ENCODE measurements around the gene PPFIBP1.

PPFIBP1 gene

DNA sequence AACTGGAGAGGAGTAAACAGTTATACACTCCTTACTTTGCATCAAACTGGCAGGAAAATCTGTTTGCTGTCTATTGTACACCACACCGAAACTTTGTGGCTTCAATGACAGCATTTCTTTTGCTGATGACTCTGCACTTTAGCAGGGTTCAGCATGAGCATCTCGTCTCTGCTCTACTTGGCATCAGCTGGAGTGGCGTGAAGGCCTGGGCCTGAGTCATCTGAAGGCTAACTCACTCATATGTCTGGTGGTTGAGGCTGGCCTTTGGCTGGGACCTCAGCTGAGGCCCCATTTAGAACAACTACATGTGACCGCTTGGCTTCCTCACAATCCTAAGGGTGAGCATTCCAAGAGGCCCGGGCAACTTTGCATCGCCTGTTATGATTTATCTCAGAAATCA, 143.5 kb downstream of the PPFIBP1 start:
- in situ Hi-C loops (cut with HindIII; ENCODE audit: low pct_ligation_motif_present, low sequenced_read_pairs): no loop called here
- Histone ChIP-seq H3K27ac (peak overlapping the region; percentile 79), H3K4me3 (ENCODE audit: low read depth, low read length) (no peak overlapping the region), H3K36me3 (replicated peaks) (peaks cover 61% of the 10 kb centered on the region), H3K27me3 (replicated peaks) (no peaks in the 10 kb centered on the region)
- TF ChIP-seq, protein P1, sequence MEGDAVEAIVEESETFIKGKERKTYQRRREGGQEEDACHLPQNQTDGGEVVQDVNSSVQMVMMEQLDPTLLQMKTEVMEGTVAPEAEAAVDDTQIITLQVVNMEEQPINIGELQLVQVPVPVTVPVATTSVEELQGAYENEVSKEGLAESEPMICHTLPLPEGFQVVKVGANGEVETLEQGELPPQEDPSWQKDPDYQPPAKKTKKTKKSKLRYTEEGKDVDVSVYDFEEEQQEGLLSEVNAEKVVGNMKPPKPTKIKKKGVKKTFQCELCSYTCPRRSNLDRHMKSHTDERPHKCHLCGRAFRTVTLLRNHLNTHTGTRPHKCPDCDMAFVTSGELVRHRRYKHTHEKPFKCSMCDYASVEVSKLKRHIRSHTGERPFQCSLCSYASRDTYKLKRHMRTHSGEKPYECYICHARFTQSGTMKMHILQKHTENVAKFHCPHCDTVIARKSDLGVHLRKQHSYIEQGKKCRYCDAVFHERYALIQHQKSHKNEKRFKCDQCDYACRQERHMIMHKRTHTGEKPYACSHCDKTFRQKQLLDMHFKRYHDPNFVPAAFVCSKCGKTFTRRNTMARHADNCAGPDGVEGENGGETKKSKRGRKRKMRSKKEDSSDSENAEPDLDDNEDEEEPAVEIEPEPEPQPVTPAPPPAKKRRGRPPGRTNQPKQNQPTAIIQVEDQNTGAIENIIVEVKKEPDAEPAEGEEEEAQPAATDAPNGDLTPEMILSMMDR (IDR thresholded peaks at IDR 0.05; ENCODE audit: low read depth, low read length, missing control alignments): no peak
- DNase-seq: peak; percentile 94

DNA sequence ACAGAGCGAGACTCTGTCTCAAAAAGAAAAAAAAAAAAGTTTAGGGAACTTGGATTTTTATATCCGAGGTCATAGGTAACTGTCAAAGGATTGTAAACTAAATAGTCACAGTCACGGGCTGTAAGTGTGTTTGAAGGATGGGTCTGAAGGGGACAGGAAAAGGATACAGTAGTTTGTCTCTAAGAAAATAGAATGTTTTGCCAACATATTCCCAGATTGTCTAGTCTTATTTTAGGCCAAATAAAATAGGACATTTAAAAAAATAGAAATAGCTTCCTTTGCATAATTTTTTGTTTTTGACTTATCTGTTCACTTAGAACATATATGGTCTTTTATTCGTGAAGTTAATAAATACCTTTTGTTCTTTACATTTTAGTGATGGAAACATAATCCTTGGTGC, 148.0 kb downstream of the PPFIBP1 start:
- in situ Hi-C loops (cut with HindIII; ENCODE audit: low pct_ligation_motif_present, low sequenced_read_pairs): no loop called here
- DNase-seq: no peak
- H3K27ac ChIP-seq: no peak overlapping the region
- H3K4me3 ChIP-seq (ENCODE audit: low read depth, low read length): no peak overlapping the region
- no peaks in the 10 kb centered on the region for H3K27me3 ChIP-seq (replicated peaks)
- peaks cover 65% of the 10 kb centered on the region for H3K36me3 ChIP-seq (replicated peaks)
- TF ChIP-seq, protein P1 (IDR thresholded peaks at IDR 0.05; ENCODE audit: low read depth, low read length, missing control alignments): no peak

DNA sequence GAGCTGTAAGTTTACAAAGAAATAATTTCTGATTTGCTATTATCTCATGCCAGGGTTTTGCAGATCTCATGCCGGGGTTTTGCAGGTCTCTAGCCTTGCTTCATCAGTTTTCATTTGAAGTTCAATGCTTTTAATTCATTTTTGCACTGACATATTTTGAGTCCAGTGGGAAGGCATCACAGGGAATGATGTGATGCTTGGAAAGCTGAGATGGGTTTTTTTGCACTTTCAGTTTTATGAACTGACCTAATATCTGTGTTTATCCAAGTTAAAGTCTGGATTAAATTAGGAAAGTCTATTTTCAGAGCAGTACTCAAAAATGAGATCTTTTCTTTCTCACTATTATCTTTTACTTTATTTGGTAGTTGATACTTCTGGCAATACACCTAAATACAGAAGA, 148.6 kb downstream of the PPFIBP1 start:
- TF ChIP-seq, protein P1 (IDR thresholded peaks at IDR 0.05; ENCODE audit: low read depth, low read length, missing control alignments): no peak
- in situ Hi-C loops (cut with HindIII; ENCODE audit: low pct_ligation_motif_present, low sequenced_read_pairs): no loop called here
- Histone ChIP-seq H3K27ac (no peak overlapping the region), H3K27me3 (replicated peaks) (no peaks in the 10 kb centered on the region), H3K36me3 (replicated peaks) (peaks cover 65% of the 10 kb centered on the region), H3K4me3 (ENCODE audit: low read depth, low read length) (no peak overlapping the region)
- no peak for DNase-seq

DNA sequence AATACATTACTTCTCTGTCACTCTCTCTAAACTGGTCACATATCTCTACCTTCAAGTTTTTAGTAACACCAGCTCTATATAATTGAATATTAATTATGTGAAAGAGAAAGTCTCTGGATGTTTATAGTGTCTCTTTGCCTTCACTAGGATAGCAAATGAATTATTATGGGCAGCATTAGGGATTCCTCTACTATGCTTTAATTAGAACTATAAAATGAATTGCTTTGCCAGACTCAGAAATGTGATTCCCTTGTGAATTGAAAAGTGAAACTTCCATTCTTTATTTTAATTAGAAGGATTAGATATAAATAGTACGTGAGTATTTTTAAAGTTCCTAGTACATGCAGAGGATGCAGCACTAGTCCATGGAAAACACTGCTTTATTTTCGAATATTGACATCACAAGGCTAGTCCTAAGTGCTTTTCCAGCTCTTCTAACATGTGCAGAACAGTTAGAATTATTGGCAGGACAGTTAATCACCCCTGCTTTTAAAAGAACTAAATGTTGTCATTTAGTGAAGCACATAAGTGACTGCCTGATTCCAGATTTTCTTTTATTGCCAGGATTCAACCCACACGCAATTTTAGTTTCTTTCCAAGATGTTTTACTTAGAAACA, 149.2 kb downstream of the PPFIBP1 start:
- no peaks in the 10 kb centered on the region for H3K27me3 ChIP-seq (replicated peaks)
- H3K36me3 ChIP-seq (replicated peaks): peaks cover 65% of the 10 kb centered on the region
- in situ Hi-C loops (cut with HindIII; ENCODE audit: low pct_ligation_motif_present, low sequenced_read_pairs): no loop called here
- no peak overlapping the region for H3K27ac ChIP-seq
- TF ChIP-seq, protein P1 (IDR thresholded peaks at IDR 0.05; ENCODE audit: low read depth, low read length, missing control alignments): no peak
- no peak overlapping the region for H3K4me3 ChIP-seq (ENCODE audit: low read depth, low read length)
- DNase-seq: no peak

DNA sequence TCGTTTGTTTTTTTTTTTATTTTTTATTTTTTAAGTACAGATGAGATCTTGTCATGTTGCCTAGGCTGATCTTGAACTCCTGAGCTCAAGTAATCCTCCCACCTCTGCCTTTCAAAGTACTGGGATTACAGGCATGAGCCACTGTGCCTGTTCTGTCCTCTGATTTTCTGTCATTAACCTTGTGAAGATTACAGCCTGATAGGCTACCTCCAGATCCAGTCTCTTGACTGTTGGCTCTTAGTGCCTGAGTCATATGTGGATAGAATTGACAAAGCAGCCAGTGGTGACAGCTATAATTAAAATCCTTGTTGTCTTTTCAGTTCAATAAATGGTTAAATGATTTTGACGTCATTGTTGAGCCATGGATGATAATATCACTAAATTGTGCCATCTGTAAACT, 151.0 kb downstream of the PPFIBP1 start:
- no peaks in the 10 kb centered on the region for H3K27me3 ChIP-seq (replicated peaks)
- TF ChIP-seq, protein P1 (IDR thresholded peaks at IDR 0.05; ENCODE audit: low read depth, low read length, missing control alignments): no peak
- H3K36me3 ChIP-seq (replicated peaks): peaks cover 74% of the 10 kb centered on the region
- no peak for DNase-seq
- no peak overlapping the region for H3K27ac ChIP-seq
- in situ Hi-C loops (cut with HindIII; ENCODE audit: low pct_ligation_motif_present, low sequenced_read_pairs): no loop called here
- H3K4me3 ChIP-seq (ENCODE audit: low read depth, low read length): no peak overlapping the region

DNA sequence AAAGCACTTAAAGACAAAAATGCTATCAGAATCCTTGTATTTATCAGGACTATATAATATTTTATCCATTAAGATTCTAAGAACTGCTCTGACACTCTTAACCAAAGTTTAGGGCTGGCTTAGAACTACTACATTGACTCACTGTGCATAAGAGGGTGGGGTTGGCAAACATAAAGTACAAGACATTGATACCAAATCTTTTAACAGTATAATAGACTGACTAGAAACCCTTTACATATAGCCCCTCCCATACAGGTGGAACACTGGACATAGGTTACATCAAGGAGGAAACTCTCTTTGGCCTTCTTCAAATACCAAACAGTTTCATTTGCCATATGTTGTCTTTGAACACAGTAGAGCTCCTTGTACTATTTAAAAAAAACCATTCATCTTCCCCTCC, 156.6 kb downstream of the PPFIBP1 start:
- Histone ChIP-seq H3K27me3 (replicated peaks) (no peaks in the 10 kb centered on the region), H3K4me3 (ENCODE audit: low read depth, low read length) (no peak overlapping the region), H3K36me3 (replicated peaks) (peaks cover 84% of the 10 kb centered on the region), H3K27ac (no peak overlapping the region)
- TF ChIP-seq, protein P1 (IDR thresholded peaks at IDR 0.05; ENCODE audit: low read depth, low read length, missing control alignments): no peak
- no peak for DNase-seq
- in situ Hi-C loops (cut with HindIII; ENCODE audit: low pct_ligation_motif_present, low sequenced_read_pairs): no loop called here

Data from brain microvascular endothelial cell (primary cell).